Progenitor cell of endocrine pancreas (in vitro differentiated cells): Measurements from ENCODE around the gene IGF2. TPM values are rescaled to one million over a fixed set of nuclear protein-coding genes. Genes with fewer than 3 reads are reported as not detected.

Experiments used
- DNase-seq: peaks from one replicate; pipeline ENCODE4 v3.0.0; 2021; ENCODE audit warnings: low spot score; ENCODE audit not compliant: unreplicated experiment
- H3K27ac Mint-ChIP-seq: 2 replicates; pipeline ENCODE4 v1.8.0; 2021; ENCODE audit warnings: mild to moderate bottlenecking, moderate library complexity, mixed read lengths
- H3K27me3 Mint-ChIP-seq: 2 replicates; pipeline ENCODE4 v1.8.0; 2021; ENCODE audit warnings: mixed read lengths
- H3K36me3 Mint-ChIP-seq: 2 replicates; pipeline ENCODE4 v1.8.0; 2022; ENCODE audit warnings: mixed read lengths; ENCODE audit not compliant: insufficient read depth
- H3K4me1 Mint-ChIP-seq: 2 replicates; pipeline ENCODE4 v1.8.0; 2021; ENCODE audit warnings: low read depth, mixed read lengths
- H3K4me3 Mint-ChIP-seq: 2 replicates; pipeline ENCODE4 v1.8.0; 2021; ENCODE audit warnings: low read depth, mild to moderate bottlenecking, moderate library complexity, mixed read lengths
- H3K9me3 Mint-ChIP-seq: 2 replicates; pipeline ENCODE4 v1.8.0; 2021; ENCODE audit warnings: low read depth, mixed read lengths
- CTCF ChIP-seq: fragments of 200-600 bp; sonication (generic); IDR thresholded peaks from one replicate; pipeline ENCODE4 v1.5.0; 2021; ENCODE audit warnings: antibody characterized with exemption, mild to moderate bottlenecking; ENCODE audit not compliant: unreplicated experiment
- total RNA-seq: library from RNA; stranded (reverse); gene quantifications from 2 replicates; pipeline ENCODE4 v1.2.1, GENCODE V29; 2021

Gene IGF2
- total RNA-seq, 1 donor from 2014 or later, result 5,100 TPM

GRCh38 chr11:2164861-2165555 is 25.8 kb upstream of the IGF2 start:
- peaks cover 4% of the 10 kb centered on the region for H3K27me3 Mint-ChIP-seq
- no peak overlapping the region for H3K27ac Mint-ChIP-seq
- TF ChIP-seq CTCF, result no peak
- no peaks in the 10 kb centered on the region for H3K9me3 Mint-ChIP-seq
- H3K36me3 Mint-ChIP-seq, result no peaks in the 10 kb centered on the region
- DNase-seq, result no peak
- no peak overlapping the region for H3K4me3 Mint-ChIP-seq
- no peaks in the 10 kb centered on the region for H3K4me1 Mint-ChIP-seq

- no peak for DNase-seq
- no peak overlapping the region for H3K4me3 Mint-ChIP-seq
- H3K36me3 Mint-ChIP-seq, result no peaks in the 10 kb centered on the region
- H3K27me3 Mint-ChIP-seq, result peaks cover 4% of the 10 kb centered on the region
- H3K27ac Mint-ChIP-seq, result no peak overlapping the region
- no peaks in the 10 kb centered on the region for H3K9me3 Mint-ChIP-seq
- TF ChIP-seq CTCF, result no peak
- H3K4me1 Mint-ChIP-seq, result no peaks in the 10 kb centered on the region
These were observed 24.9 kb upstream of the IGF2 start for GRCh38 chr11:2164081-2164480.

DNA sequence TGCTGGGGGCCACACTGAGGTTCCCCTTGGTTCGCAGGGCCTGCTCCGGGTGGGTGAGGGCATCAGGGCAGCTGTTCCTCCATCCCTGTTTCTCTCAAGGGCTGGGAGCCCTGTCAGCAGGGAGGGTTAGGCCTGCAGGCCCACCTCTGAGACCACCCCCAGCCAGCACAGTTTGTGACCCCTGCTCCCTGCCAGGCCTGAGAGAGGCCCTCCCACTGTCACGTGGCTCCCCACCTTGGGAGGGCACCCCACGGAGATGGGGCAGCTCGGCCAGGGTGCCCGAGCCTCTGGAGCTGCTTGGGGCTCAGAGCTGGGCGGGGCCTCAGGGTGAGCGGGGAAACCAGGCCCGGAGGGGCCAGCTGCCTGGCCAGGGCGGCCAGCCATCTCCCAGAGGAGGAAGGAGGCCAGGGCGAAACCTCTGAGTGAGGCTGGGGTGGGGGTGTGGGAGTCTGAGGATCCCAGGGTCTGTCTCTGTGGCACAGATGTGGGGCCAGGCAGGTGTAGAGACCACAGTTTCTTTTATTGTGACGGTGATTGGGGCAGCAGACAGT is 24.3 kb upstream of the IGF2 start:
- no peak for DNase-seq
- TF ChIP-seq CTCF, result no peak
- Mint-ChIP-seq H3K27ac (no peak overlapping the region), H3K27me3 (peaks cover 4% of the 10 kb centered on the region), H3K4me1 (no peaks in the 10 kb centered on the region), H3K36me3 (no peaks in the 10 kb centered on the region), H3K4me3 (no peak overlapping the region), H3K9me3 (no peaks in the 10 kb centered on the region)

DNA sequence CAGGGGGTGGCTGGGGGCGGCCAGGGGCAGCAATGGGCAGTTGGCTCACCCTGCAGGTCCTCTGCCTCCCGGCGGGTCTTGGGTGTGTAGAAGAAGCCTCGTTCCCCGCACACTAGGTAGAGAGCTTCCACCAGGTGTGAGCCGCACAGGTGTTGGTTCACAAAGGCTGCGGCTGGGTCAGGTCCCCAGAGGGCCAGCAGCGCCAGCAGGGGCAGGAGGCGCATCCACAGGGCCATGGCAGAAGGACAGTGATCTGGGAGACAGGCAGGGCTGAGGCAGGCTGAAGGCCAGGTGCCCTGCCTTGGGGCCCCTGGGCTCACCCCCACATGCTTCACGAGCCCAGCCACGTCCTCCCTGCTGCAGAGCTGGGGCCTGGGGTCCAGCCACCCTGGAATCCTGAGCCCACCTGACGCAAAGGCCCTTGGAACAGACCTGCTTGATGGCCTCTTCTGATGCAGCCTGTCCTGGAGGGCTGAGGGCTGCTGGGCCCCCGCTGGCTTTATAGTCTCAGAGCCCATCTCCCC is 21.6 kb upstream of the IGF2 start, which contains the start of gene INS:
Gene INS, minus strand, starts transcription at position 474 of the 524 bp plus-strand sequence. Its CDS starts 238 bp downstream, at position 236.
- Mint-ChIP-seq H3K27me3 (peaks cover 4% of the 10 kb centered on the region), H3K4me1 (no peaks in the 10 kb centered on the region), H3K9me3 (no peaks in the 10 kb centered on the region), H3K4me3 (no peak within 1 kb of the TSS), H3K36me3 (no peaks in the 10 kb centered on the region), H3K27ac (no peak within 1 kb of the TSS)
- TF ChIP-seq CTCF, result no peak
- no peak for DNase-seq

DNA sequence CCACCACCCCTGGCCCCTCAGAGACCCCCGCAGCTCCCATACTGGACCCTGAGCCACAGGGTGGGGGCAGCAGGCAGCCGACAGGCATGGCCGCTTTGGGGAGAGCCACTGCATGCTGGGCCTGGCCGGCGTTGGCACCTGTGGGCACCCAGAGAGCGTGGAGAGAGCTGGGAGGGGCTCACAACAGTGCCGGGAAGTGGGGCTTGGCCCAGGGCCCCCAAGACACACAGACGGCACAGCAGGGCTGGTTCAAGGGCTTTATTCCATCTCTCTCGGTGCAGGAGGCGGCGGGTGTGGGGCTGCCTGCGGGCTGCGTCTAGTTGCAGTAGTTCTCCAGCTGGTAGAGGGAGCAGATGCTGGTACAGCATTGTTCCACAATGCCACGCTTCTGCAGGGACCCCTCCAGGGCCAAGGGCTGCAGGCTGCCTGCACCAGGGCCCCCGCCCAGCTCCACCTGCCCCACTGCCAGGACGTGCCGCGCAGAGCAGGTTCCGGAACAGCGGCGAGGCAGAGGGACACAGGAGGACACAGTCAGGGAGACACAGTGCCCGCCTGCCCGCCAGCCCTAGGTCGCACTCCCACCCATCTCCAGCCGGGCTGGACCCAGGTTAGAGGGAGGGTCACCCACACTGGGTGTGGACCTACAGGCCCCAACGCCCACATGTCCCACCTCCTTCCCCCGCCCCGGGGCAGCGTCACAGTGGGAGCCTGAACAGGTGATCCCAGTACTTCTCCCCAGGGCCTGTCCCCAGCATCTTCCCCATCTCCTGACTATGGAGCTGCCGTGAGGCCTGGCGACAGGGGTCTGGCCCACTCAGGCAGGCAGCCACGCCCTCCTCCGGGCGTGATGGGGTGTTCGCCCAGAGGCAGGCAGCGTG is 20.6 kb upstream of the IGF2 start:
- TF ChIP-seq CTCF, result no peak

More for the DNA sequence above, 20.6 kb upstream of the IGF2 start:
- no peak overlapping the region for H3K27ac Mint-ChIP-seq
- peaks cover 4% of the 10 kb centered on the region for H3K27me3 Mint-ChIP-seq
- H3K4me1 Mint-ChIP-seq, result no peaks in the 10 kb centered on the region
- no peak for DNase-seq
- H3K9me3 Mint-ChIP-seq, result no peaks in the 10 kb centered on the region
- H3K36me3 Mint-ChIP-seq, result no peaks in the 10 kb centered on the region
- no peak overlapping the region for H3K4me3 Mint-ChIP-seq
